ENCODE measurements around the gene CD44. TPM values are rescaled to one million over a fixed set of nuclear protein-coding genes. Genes with fewer than 3 reads are reported as not detected.

Gene CD44
- total and polyA plus RNA-seq, 4 donors: 4.1 to 26.9 (median 14.6) TPM

DNA sequence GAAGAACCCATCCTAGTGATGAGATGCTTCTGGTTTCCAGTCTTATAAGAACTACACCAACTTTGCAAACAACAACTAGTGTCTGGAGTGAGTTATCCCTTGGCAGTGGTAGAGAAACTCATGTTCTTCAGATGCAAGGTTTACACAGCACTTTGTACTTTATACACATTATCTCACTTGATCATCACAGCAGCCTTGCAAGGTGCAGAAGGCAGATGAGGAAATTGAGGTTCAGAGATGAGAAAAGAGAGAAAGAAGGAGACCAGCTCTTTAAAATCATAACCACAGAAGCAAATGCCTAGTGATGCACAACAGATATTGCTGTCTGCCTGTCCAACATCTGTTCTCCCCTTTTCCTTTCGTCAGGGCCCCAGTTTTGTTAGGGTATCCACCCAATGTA is 16.7 kb upstream of the CD44 start:
- peaks cover 0 to 8% (median 0%) of the 10 kb centered on the region in 4 donors for H3K27me3 ChIP-seq (ENCODE audit: control insufficient read depth in 4 of 4, insufficient read depth in 4 of 4, low read length in 3 of 4)
- H3K27ac ChIP-seq (ENCODE audit: low read depth in 1 of 2, low read length in 2 of 2): no peak overlapping the region
- DNase-seq (ENCODE audit: low spot score): no peak
- no peak overlapping the region for H3K4me3 ChIP-seq (ENCODE audit: low read depth in 1 of 3, low read length in 3 of 3)
- H3K9me3 ChIP-seq (ENCODE audit: control insufficient read depth in 4 of 4, low read length in 3 of 4): no peaks in the 10 kb centered on the region
- no peak overlapping the region for H3K9ac ChIP-seq (ENCODE audit: low read depth in 1 of 2, low read length in 2 of 2)
- no peaks in the 10 kb centered on the region for H3K4me1 ChIP-seq (ENCODE audit: control insufficient read depth in 4 of 4, insufficient read depth in 4 of 4, low read length in 3 of 4)
- TF ChIP-seq, protein P1, sequence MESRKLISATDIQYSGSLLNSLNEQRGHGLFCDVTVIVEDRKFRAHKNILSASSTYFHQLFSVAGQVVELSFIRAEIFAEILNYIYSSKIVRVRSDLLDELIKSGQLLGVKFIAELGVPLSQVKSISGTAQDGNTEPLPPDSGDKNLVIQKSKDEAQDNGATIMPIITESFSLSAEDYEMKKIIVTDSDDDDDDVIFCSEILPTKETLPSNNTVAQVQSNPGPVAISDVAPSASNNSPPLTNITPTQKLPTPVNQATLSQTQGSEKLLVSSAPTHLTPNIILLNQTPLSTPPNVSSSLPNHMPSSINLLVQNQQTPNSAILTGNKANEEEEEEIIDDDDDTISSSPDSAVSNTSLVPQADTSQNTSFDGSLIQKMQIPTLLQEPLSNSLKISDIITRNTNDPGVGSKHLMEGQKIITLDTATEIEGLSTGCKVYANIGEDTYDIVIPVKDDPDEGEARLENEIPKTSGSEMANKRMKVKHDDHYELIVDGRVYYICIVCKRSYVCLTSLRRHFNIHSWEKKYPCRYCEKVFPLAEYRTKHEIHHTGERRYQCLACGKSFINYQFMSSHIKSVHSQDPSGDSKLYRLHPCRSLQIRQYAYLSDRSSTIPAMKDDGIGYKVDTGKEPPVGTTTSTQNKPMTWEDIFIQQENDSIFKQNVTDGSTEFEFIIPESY (IDR thresholded peaks at IDR 0.05): no peak
- TF ChIP-seq YY1 (IDR thresholded peaks at IDR 0.05) (no peak), RAD21 (IDR thresholded peaks at IDR 0.05) (no peak), GABPA (IDR thresholded peaks at IDR 0.05 in 1 of 2, conservative IDR thresholded peaks at IDR 0.05 in 1 of 2) (no peak), RXRA (IDR thresholded peaks at IDR 0.05) (no peak), CTCF (IDR thresholded peaks at IDR 0.05; ENCODE audit: low read depth, low read length, missing input control) (no peak)
- TF ChIP-seq, protein P2, sequence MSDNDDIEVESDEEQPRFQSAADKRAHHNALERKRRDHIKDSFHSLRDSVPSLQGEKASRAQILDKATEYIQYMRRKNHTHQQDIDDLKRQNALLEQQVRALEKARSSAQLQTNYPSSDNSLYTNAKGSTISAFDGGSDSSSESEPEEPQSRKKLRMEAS (IDR thresholded peaks at IDR 0.05): no peak
- TF ChIP-seq, protein P3, sequence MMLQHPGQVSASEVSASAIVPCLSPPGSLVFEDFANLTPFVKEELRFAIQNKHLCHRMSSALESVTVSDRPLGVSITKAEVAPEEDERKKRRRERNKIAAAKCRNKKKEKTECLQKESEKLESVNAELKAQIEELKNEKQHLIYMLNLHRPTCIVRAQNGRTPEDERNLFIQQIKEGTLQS (IDR thresholded peaks at IDR 0.05): no peak
- no peaks in the 10 kb centered on the region for H3K36me3 ChIP-seq (ENCODE audit: control insufficient read depth in 4 of 4, insufficient read depth in 3 of 4, low read depth in 1 of 4, low read length in 3 of 4)
- WGBS: 80% methylated on average over 1 of the region's 1 CpG

GRCh38 chr11:35126000-35126878 is 12.7 kb upstream of the CD44 start:
- 90% methylated on average over 6 of the region's 6 CpGs for WGBS
- no peak overlapping the region for H3K4me3 ChIP-seq (ENCODE audit: low read depth in 1 of 3, low read length in 3 of 3)
- H3K36me3 ChIP-seq (ENCODE audit: control insufficient read depth in 4 of 4, insufficient read depth in 3 of 4, low read depth in 1 of 4, low read length in 3 of 4): no peaks in the 10 kb centered on the region
- no peaks in the 10 kb centered on the region for H3K4me1 ChIP-seq (ENCODE audit: control insufficient read depth in 4 of 4, insufficient read depth in 4 of 4, low read length in 3 of 4)
- no peak overlapping the region for H3K9ac ChIP-seq (ENCODE audit: low read depth in 1 of 2, low read length in 2 of 2)
- H3K9me3 ChIP-seq (ENCODE audit: control insufficient read depth in 4 of 4, low read length in 3 of 4): no peaks in the 10 kb centered on the region
- peaks cover 0 to 5% (median 0%) of the 10 kb centered on the region in 4 donors for H3K27me3 ChIP-seq (ENCODE audit: control insufficient read depth in 4 of 4, insufficient read depth in 4 of 4, low read length in 3 of 4)
- DNase-seq (ENCODE audit: low spot score): no peak
- H3K27ac ChIP-seq (ENCODE audit: low read depth in 1 of 2, low read length in 2 of 2): no peak overlapping the region
- TF ChIP-seq JUND (IDR thresholded peaks at IDR 0.05) (no peak), RAD21 (IDR thresholded peaks at IDR 0.05) (no peak), FOXA1 (IDR thresholded peaks at IDR 0.05) (no peak), GABPA (IDR thresholded peaks at IDR 0.05 in 1 of 2, conservative IDR thresholded peaks at IDR 0.05 in 1 of 2) (no peak), FOXA2 (IDR thresholded peaks at IDR 0.05) (no peak), NR2F2 (IDR thresholded peaks at IDR 0.05) (no peak), HNF4A (conservative IDR thresholded peaks at IDR 0.05) (no peak), EGR1 (IDR thresholded peaks at IDR 0.05; ENCODE audit: low read depth in 2 of 2) (no peak), YY1 (IDR thresholded peaks at IDR 0.05) (no peak), TAF1 (conservative IDR thresholded peaks at IDR 0.05) (no peak), RXRA (IDR thresholded peaks at IDR 0.05) (no peak), REST (IDR thresholded peaks at IDR 0.05) (no peak), SP1 (IDR thresholded peaks at IDR 0.05) (no peak)
- TF ChIP-seq, protein P3 (IDR thresholded peaks at IDR 0.05): no peak
- TF ChIP-seq, protein P1 (IDR thresholded peaks at IDR 0.05): no peak
- TF ChIP-seq, protein P2 (IDR thresholded peaks at IDR 0.05): no peak
